Hematopoietic multipotent progenitor cell treated with erythropoietin and hydrocortisone succinate and interleukin-3 and kit ligand, for 6 days (in vitro differentiated cells): Measurements from ENCODE around the gene IFNA8.
"Not testable (repeated sequence)": the region's sequence is repeated elsewhere in the genome, so short reads cannot be mapped to it uniquely, and the experiment has no call there.

ENCODE experiments used
- DNase-seq: peaks from one replicate; pipeline ENCODE4 v3.0.0-alpha.2; 2015

The IFNA8 gene

DNA sequence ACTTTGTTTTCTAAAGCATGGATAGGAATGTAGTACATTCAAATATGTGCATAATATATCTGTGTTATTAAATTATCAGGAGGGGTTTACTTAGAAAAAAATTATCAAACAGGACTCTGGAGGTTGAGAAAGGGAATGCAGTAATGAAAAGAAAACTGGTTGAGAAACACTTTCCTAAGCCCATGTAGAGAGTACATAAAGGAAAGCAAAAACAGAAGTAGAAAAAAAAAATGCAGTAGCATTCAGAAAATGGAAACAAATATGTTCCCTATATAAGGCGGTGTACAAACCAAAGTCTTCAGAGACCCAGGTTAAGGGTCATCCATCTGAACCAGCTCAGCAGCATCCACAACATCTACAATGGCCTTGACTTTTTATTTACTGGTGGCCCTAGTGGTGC, at the start of gene IFNA8:
IFNA8 (plus strand) TSS at position 301 of the 400 bp plus-strand sequence; CDS start at position 361, 60 bp downstream.
- no peak for DNase-seq

DNA sequence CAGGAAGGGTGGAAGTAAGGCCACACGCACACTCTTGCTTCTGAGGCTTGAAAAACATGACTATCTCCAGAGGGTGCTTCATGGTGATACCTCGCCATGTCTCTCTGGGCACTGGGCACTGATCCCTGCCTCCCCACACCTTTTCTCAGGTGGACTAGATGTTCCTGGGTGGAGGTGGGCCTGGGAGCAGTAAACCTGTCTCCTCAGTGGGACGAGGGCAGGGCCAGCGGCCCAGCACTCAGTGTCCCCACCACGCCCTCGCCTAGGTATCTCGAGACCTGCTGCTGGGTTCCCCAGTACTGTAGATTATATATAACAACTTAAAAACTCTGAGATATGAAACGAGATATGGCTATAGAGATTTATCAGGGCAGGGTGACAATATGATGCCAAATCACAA, 46.6 kb upstream of the IFNA8 start:
- no peak for DNase-seq

DNA sequence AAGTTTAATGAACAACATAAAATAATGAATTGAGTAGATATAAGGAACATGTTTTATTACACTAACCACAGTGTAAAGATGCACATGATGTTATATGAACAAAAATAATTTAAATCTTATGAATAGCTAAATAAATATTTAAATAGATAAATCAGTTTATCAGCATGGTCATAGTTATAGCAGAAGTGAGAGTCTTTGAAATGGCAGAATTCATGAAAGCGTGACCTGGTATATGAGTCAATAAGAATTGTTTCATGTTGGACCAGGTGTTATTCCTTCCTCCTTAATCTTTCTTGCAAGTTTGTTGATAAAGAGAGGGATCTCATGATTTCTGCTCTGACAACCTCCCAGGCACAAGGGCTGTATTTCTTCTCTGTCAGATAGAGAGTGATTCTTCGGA, 41.7 kb upstream of the IFNA8 start:
- not testable (repeated sequence) for DNase-seq

DNA sequence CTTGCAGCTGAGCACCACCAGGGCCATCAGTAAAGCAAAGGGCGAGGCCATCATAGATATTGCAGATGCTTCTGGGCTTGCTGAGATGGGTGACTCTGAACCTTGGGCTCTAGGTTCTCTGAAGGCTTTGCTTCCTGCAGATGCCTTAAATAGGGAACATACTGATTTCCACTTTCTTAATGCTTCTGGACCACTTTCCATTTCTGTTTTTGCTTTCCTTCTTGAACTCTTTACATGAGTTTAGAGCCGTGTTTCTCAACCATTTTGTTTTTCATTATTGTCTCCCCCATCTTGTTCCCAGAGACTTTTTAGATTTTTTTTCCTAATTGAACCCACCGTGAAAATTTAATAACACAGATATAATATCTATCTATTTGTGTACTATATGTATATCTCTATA, 41.0 kb upstream of the IFNA8 start, which contains the start of gene IFNA13:
IFNA13 (minus strand) TSS at position 101 of the 400 bp plus-strand sequence; CDS start at position 54, 47 bp downstream.
- DNase-seq = no peak

DNA sequence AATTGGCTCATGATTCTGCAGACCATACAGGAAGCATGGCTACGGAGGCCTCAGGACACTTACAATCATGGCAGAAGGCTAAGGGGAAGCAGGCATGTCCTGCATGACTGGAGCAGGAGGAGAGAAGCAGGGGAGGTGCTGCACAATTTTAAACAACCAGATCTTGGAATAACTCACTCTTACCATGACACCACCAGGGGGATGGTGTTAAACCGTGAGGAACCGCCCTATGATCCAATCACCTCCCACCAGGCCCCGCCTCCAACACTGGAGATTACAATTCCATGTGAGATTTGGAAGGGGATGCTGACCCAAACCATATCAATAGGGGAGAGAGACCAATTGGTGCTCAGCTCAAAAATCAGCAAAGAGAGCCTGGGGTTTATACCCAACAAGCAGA, 37.5 kb upstream of the IFNA8 start:
- not testable (repeated sequence) for DNase-seq

DNA sequence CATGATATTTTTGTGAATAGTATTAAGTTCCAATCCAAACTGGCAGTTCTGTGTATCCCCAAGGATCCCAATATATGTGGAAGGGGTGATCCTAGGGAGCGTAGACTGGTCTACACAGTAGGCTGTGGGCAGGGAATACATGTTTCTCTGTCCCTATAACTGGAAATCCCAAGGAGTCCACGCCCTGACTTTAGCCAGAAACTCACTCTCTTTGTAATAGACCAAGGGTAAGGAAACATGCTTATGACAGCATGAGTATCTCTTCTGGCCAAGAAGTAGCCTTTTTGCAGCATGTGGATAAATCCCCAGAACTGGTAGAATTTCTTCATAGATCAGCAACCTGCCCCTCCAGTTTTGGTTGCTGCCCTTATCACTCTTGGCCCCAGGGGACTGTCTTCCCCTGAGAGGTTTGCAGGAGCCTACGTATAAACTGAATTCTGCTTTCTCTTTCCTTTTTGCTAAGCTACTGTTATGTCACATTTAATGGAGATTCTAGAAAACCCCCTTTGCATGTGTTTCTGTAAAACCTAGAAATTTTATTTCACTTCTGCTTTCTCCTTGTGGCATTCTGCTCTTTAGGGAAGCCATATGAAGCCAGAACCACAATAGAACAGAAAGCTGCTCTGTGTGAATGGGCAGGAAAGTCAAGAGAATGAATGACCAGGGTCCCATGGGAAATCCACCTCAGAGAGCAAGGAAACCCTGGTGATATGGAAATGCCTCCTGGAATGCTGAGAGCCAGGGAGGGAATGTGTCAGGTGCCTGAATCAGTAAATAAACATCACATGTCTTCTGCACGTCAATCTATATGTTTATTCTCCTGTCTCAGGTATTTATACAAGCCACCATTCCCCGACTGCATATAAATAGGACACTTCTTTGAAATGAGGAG, 27.2 kb upstream of the IFNA8 start:
- peak; percentile 46 for DNase-seq

DNA sequence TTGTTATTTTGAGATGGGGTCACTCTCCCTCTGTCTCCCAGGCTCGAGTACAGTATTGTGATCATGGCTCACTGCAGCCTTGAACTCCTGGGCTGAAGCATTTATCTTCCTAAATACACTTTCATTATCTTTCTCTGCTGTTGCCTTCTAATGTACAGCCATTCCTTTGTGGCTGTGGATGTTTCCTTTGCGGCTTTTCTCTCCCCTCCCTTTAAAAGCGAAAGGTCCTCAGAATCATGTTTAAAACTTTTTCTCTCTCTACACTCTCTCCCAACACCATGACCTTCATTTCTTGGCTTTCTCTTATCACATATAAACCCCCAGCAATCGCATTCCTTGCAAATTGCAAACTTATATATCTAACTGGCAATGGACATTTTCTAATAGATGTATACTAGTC, 25.3 kb upstream of the IFNA8 start:
- no peak for DNase-seq

DNA sequence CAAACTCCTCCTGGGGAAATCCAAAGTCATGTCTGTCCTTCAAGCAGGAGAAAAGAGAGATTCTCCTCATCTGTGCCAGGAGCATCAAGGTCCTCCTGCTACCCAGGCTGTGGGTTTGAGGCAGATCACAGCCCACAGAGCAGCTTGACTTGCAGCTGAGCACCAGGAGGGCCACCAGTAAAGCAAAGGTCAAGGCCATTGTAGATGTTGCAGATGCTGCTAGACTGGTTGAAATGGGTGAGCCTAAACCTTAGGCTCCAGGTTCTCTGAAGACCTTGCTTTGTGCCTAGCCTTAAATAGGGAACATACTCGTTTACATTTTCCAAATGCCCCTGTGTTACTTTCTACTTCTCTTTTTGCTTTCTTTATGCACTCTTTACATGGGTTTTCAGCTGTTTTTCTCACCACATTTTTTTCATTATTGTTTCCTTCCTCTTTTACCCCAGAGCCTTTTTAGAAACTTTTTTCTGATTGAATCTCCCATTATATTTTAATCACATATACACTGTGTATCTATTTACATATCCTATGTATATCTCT, 23.7 kb upstream of the IFNA8 start, which contains the start of gene IFNA2:
IFNA2 (minus strand) TSS at position 268 of the 540 bp plus-strand sequence; CDS start at position 199, 69 bp downstream.
- peak; percentile 52 for DNase-seq

DNA sequence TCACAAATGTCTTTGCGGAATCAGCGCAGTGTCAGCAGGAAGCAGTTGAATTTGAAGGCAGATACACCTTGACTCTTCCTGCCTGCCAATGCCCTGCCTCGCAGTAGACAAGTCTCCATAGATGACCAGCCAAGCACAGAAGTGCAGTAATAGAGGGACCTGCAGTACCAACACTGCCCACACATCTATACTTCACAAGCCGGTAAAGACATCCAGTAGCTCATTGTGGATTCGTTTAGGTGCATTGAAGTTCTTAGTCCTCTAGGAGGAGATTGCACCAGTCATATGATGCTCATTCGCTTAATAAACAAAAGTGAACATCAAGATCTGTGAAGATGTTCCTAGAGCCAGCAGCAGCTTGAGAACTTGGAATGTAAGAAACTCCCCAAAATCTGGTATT, 16.6 kb upstream of the IFNA8 start:
- peak; percentile 56 for DNase-seq

DNA sequence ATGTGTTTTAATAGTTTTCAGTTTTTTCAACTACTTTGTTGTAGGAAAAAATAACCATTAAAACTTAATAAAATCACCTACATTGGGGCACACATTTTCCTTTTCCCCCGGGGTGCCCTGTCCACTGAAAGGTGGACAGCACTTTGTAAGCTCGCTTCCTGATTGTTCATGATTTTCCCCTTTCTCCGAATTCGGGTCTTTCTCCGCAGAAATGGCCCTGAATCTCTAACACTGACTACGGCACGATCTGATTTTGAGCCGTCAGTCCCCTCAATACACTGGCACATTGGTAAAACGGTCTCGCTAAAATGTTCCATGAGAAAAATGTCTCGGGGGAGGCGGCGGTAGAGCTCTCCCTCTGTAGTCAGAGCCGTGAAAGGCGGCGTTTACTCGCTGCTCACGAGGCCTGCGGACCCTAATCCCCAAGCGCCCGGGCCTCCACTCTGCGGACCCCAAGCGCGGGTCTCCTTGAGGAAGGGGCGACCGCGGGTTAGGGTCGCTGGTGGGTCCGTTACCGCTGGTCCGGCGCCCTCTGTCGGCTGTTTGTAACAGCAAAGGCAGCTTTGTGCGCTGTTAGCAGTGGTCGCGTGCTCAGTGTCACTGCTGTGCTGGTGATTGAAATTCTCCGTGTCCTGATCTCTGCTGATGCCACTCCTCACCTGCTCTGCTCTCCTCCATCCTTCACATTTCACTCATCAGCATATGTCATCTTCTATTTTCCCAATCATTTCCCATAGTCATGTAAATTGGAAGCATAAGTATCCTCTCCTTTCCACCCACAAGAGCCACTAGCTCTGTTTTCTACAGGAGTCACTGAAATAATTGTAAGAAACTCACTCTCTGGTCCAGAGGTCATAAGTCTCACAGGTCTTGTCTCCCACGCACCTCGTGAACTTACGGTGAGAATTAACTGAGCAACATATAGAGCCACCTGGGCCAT, 12.9 kb upstream of the IFNA8 start:
- peak; percentile 70 for DNase-seq

DNA sequence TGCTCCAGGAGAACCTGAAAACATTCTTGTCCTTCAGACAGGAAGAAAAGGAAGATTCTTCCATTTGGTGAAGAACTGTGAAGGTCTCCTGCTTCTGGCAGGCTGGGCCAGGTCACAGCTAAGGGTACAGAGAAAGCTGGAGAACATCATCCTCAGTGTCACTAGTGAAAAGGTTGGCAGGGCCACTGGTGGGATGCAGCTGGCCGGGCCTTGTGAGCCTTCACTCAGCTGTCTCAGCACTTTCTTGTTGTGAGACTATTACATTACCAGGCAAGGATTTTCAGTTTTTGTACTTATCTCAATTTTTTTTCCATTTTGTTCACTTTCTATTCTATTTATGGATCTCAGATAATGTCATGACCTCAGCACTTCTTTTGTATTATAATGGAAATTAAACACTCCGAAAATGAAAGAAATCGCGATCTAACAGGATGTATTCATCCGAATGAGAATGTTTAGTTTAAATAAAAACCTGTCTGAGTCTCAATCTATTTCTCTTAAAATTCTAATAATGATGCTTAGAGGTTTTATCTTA, 9.9 kb upstream of the IFNA8 start:
- no peak for DNase-seq

DNA sequence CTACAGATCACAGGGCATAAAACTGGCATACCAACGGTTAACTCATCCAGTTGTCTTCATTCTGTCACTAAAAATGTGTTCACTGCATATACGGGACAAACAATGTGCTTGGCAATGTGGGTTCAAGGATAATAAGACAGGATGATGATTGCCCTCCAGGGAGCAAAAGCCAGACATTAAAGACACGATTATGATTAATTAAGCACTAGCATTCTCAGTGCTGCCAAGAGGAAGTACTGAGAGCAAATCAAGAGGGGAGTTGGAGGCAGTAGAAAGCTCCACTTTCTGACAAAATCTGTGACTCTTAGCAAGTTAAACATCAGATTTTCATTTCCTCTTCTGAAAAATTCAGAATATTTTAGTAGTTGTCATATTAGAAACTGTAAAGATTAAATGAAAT, 9.0 kb upstream of the IFNA8 start:
- DNase-seq = no peak

DNA sequence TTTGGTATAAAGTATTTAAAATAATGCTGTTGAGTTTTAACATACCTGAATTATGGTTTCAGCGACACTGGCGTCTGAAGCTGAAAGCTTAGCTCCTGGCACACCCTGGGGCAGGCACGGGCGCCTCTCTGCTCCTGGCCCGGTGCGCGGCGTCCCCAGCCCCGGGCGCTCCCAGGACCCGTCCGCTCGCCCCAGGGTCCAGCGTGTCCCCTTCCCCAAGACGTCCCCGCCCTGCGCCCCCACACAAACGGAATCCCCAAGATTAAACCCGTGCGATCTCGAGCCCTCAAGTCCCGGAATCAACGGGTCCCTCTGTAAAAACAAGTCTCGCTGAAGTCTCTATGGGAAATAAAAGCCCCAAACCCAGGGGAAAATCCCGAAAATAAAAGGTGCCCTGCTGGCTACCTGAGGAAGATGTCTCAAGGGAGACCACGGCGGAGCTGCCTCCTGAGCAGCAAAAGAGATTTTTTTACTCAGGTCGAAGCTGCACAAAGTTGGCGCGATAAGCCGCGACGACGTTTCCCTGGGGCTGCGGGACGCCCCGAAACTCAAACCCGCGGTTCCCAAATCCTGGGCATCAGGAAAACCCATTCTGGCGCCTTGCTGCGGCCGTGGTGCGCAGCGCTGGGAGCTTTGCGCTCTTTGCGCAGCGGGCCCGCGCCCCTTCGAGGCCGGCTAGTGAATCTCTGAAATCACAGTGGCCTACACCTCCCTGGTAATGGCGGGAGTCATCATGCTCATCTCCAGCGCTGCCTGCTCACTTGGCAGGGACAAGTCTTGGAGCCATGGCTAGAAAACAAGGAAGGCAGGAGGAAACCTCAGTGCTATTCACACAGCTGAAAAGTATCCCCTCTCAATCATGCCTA, 6.3 kb upstream of the IFNA8 start:
- no peak for DNase-seq

DNA sequence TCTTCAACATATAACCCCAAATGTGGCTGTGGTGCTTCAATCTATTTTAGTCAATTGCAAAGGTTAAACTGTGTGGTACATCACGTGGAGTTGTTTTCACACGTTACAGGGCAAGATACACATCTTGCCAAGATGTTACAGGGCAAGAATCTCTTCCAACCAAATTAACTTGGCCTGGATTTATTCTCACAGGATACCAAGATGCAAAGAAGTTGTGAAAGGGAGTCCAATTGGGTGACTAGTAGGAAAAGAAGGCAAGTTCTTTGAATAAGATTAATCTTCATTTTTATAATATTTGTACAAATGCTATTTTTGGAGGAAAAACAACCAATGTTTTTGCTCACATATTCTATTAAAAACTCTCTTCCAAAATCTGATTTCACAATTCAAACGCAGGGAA, 4.8 kb upstream of the IFNA8 start:
- DNase-seq = no peak

DNA sequence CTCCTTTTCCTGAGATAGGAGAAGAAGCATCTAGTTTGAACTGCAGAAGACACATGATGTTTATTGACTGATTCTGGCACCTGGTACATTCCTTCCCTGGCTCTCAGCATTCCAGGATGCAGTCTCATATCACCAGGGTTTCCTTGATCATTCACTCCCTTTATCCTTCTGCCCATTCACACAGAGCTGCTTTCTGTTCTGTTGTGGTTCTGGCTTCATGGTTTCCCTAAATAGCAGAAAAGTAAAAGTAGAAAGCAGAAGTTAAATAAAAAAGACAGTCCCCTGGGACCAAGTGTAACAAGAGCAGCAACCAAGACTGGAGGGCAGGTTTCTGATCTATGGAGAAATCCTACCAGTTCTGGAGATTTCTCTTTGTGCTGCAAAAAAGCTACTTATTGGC, 3.2 kb downstream of the IFNA8 start:
- no peak for DNase-seq

DNA sequence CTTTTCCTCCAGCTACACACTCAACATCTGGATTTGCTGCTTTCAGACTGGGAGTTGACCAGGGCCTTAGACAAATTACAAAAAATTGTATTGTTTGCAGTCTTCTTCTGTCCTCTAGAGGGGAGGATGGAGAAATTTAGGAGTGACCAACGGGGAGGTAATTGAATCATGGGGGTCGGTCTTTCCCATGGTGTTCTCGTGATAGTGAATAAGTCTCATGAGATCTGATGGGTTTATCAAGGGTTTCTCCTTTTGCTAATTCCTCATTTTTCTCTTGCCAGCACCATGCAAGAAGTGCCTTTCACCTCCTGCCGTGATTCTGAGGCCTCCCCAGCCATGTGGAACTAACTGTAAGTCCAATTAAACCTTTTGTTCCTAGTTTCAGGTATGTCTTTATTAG, 4.2 kb downstream of the IFNA8 start:
- DNase-seq = no peak

DNA sequence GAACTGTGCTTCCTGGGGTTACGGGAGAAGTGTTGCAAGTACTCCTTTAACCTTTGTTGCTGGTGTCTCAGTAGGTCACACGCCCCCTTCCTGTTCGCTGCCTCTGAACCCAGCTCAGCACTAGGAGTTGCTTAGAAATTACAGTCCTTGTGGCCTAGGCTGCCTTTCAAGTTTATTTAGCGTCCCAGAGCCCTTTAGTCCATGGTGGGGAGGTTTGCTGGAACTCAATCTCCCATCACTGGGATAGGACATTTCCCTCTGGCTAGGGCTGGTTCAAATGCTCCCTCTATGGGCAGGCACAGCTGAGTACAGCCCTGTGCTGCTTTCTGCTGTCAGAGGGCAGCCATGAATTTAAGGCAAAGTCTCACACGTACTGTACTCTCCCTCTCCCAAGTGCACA, 4.7 kb downstream of the IFNA8 start:
- DNase-seq = no peak

DNA sequence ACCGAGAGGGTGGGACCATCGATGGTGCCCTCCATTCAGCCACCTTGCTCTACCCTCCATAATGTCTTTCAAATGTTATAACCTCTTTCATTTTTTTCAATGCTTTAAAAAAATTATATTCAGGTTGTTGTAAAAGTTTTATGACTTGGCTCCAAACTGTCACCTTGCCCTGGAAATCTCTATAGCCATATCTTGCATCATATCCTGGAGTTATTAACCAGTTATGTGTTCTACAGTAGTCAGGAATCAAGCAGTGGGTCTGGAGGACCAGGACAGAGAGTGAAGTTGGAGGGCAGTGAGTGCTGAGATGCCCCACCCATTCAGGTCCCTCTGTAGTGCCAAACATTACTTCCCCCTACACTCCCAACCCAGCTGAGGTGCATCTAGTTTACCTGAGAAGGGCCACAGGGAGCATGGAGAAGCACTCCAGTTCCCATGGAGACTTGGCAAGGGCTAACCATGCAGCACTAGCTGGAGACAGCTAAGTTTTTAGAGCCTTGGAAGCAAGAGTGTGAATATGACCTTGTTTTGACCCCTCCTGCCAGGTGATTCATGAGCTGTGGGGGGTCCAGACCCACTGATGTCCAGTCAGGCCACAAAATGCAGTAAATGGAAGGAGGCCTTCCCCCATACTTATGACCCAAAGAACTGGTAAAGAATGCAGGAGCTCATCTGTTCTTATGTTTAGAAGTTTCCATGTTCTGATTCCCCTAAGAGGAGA, 5.5 kb downstream of the IFNA8 start:
- DNase-seq = no peak

DNA sequence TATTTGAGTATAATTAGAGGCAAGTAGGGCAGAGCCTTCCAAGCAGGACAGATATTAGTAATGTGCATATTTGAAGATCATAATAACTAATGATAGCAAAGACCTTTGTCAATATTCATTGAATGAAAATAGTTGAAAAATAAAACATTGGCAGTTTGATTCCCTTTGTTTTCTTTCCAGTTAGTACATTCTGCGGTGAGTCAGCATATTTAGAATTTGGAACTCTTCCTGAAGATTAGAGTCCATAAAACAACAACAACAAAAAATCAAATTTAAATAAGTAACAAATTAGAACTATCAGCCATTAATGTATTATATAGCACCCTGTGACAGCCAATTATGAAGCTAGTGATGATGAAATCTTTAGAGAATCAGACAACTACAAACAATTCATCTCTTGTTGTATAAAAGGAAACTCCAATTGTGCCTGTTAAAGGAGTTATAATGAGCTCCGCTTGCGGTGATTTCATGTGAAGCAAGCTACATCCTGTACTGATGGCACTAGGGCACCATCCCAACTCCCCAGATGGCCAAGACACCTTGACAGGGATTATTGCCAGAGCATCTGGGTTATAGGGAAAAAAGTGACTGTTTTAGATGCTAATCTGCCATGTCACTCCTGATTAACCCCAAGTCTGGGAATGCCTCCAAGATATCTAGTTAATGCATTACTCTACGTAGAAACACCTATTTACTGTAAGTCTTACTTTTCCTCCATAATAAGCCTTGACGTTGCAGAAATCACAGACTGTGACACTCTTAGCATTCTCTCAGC, 6.8 kb downstream of the IFNA8 start:
- no peak for DNase-seq

DNA sequence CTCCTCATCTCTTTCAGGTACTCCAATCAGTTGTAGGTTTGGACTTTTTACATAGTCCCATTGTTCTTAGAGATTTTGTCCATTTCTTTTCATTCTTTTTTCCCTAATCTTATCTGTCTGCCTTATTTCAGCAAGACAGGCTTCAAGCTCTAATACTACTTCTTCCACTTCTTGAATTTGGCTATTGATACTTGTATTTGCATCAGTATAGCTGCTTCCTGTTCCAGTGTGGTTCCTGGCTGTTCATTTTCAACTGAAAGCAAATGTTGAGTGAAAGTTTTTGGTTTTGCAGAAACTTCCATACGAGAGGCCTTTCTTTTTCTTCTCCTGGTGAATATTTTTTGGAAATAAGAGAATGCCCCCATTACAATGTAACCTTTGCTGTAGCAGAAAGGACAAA, 19.3 kb downstream of the IFNA8 start:
- DNase-seq = no peak
